Stimulated activated CD8-positive, alpha-beta memory T cell treated with anti-CD3 and anti-CD28 coated beads, Interleukin-12 subunit alpha, Interleukin-12 subunit beta, amount 100 ng/mL, for 24 hours (primary cell): ENCODE data around the gene KPNA2.
"Not testable (repeated sequence)": the region's sequence is repeated elsewhere in the genome, so short reads cannot be mapped to it uniquely, and the experiment has no call there.

Experiments
- DNase-seq: peaks from one replicate; pipeline ENCODE4 v3.0.0-alpha.2; 2020; ENCODE audit errors: extremely low read depth

KPNA2 gene

GRCh38 chr17:68020409-68020756, 15.2 kb upstream of the KPNA2 start:
- no peak for DNase-seq

GRCh38 chr17:68020791-68021190, 14.7 kb upstream of the KPNA2 start:
- not testable (repeated sequence) for DNase-seq

GRCh38 chr17:68021963-68022362, 13.6 kb upstream of the KPNA2 start:
- DNase-seq: no peak

DNA sequence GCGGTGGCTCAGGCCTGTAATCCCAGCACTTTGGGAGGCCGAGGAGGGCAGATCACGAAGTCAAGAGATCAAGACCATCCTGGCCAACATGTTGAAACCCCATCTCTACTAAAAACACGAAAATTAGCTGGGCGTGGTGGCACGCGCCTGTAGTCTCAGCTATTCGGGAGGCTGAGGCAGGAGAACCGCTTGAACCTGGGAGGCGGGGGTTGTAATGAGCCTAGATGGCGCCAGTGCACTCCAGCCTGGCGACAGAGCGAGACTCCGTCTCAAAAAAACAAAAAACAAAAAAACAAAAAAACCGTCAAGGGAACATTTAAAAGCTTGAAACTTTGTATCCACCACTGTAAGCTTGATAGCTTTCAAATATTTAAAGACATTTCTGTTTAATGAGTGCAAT, 13.0 kb upstream of the KPNA2 start:
- not testable (repeated sequence) for DNase-seq

GRCh38 chr17:68029512-68030215, 5.9 kb upstream of the KPNA2 start:
- DNase-seq: no peak

GRCh38 chr17:68033636-68034451, 1.7 kb upstream of the KPNA2 start:
- DNase-seq: no peak

DNA sequence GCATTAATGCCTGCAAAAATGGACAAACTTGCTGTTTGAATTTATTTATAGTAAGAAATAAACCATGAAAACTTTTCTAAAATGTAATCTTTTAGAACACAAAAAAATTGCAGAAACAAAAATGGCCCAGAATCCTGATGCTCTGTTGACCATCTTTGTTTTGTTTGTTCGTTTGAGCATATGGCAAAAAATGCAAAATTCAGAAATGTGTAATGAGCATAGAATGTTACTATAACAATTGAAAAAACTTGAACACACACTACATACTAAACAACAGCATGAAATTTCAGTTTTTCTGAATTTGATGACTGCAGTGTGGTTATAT, 1.1 kb upstream of the KPNA2 start:
- DNase-seq: no peak

DNA sequence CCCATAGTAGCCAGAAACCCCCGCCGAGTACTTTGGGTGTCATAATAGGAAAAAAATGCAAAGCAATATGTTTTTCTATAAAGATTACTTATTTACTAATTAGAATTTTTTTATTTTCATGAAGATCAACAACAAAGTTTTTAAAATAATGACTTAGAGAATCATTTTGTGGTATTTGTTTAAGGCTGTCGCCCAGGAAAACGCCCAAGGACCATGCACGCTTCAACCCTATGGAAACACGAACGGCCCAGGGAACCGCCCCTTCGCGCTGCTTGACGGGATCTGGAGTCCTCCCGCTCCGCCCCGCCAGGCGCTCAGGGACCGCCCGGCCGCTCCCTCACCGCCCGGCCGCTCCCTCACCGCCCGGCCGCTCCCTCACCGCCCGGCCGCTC, 408 bp upstream of the KPNA2 start:
- DNase-seq: peak; percentile 82

- no peak for DNase-seq
Measured at GRCh38 chr17:68036304-68037147, 991 bp downstream of the KPNA2 start.

DNA sequence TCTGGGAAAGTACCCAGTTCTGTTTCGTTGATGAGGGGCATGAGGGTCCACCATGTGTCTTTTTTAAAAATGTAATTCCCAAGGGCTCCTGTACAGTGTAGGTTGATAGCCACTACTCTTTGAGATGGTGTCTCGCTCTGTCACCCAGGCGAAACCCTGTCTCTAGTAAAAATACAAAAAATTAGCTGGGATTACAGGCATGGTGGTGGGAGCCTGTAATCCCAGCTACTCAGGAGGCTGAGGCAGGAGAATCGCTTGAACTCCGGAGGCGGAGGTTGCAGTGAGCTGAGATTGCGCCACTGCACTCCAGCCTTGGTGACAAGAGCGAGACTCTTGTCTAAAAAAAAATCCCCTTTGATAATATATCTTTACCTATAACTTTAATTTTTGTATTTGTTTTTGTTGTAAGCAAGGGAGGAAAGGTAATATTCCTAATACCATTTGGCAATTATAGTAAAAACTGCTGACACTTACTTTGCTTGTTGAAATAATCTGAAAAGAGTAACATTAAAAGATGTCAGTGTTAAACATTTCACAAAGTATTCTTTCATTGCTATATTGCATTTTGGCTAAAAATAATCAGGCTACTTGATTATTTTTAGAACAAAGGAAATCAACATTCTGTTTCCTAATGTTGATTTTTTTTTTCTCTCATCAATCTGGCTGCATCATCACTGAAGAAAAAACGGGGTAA, 11.8 kb downstream of the KPNA2 start:
- no peak for DNase-seq

DNA sequence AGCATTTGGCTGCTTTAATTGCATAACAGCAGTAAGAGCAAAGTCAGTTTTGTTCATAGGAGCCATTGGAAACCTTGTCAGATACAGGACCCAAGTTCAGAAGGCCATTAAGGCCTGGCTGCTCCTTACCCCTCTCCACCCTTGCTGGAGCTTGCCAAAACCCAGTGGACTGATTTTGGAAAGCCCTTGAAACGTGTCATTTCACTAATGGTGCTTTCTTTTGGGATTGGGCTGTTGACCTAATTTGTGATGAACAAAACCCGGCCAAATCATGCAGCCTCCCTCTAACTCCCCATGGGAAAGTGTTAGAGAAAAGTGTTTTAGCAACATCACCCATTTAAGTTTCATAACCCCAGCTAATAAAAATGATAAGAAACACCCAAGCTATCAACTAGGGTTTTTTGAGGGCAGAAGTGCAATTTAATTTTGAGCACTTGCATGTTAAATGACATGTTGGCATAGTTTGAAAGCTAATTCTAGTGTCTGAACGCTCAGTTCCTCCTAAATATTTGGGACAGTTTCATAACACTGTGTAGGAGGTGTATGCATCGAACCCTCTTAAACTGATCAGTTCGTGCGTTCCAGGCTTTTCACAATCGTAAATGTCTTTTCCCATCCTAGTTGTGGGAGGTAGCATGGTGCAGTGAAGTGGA, 12.5 kb downstream of the KPNA2 start:
- not testable (repeated sequence) for DNase-seq

- DNase-seq: no peak
Measured at GRCh38 chr17:68048996-68049395, 13.5 kb downstream of the KPNA2 start.

GRCh38 chr17:68049812-68050437, 14.4 kb downstream of the KPNA2 start:
- DNase-seq: not testable (repeated sequence)

GRCh38 chr17:68051321-68052312, 16.1 kb downstream of the KPNA2 start:
- not testable (repeated sequence) for DNase-seq

DNA sequence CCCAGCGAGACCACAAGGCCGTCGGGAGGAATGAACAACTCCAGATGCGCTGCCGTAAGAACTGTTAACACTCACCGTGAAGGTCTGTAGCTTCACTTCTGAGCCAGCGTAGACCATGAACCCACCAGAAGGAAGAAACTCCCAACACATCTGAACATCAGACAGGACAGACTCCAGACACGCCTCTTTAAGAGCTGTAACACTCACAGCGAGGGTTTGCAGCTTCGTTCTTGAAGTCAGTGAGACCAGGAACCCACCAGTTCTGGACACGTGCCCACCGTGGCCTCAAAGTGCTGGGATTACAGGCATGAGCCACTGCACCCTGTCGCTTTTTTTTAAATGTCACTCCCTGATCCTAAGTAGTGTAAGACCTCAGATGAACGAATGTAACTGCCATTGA, 17.3 kb downstream of the KPNA2 start:
- DNase-seq: no peak

GRCh38 chr17:68053231-68054013, 17.9 kb downstream of the KPNA2 start:
- DNase-seq: no peak

- DNase-seq: no peak
Measured at GRCh38 chr17:68054296-68054900, 18.9 kb downstream of the KPNA2 start.

DNA sequence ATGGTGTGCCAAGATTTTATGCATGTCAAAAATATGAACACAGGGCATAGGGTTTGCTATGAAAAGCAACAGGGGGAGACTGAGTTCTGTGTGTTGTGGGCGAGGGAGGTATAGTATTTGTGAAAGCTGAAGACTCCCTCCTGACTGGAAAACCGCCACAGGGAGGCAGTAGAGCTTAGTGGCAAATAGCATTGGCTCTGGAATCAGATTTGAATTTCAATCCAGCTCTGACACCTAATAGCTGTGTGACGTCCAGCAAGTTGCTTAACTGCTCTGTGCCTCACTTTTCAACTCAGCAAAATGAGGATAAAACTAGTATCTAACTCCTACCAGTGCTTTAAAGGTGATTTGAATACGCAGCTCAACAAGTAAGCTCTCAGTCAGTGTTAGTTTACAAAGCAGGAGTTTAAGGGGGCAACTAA, 22.0 kb downstream of the KPNA2 start:
- DNase-seq: no peak
